Nephron (organoid): Measurements from ENCODE around the gene C7.
A peak's percentile ranks its signal among the peaks of the same experiment; 100 is the strongest.

ENCODE experiments used
- H3K27ac Mint-ChIP-seq, 3 experiments: 2 replicates each; pipeline ENCODE4 v1.8.0; 2020; ENCODE audit warnings: mixed read lengths in 3 of 3, mild to moderate bottlenecking in 2 of 3, moderate library complexity in 1 of 3
- H3K27me3 Mint-ChIP-seq: 2 replicates; pipeline ENCODE4 v1.8.0; 2021; ENCODE audit warnings: low read depth, mild to moderate bottlenecking, moderate library complexity, mixed read lengths
- H3K36me3 Mint-ChIP-seq: 2 replicates; pipeline ENCODE4 v1.8.0; 2020; ENCODE audit warnings: low read depth, mixed read lengths
- H3K4me1 Mint-ChIP-seq: 2 replicates; pipeline ENCODE4 v1.8.0; 2020; ENCODE audit warnings: mixed read lengths
- H3K4me3 Mint-ChIP-seq, 3 experiments: 2 replicates each; pipeline ENCODE4 v1.8.0; 2020; ENCODE audit warnings: mild to moderate bottlenecking in 3 of 3, mixed read lengths in 3 of 3, moderate library complexity in 2 of 3
- H3K9me3 Mint-ChIP-seq: 2 replicates; pipeline ENCODE4 v1.8.0; 2020; ENCODE audit warnings: mixed read lengths
- CTCF ChIP-seq, 3 experiments: fragments of 200-600 bp; sonication (generic); IDR thresholded peaks; one replicate each; pipeline ENCODE4 v1.5.0; 2021; ENCODE audit warnings: antibody characterized with exemption in 3 of 3; ENCODE audit not compliant: unreplicated experiment in 3 of 3

The C7 gene

GRCh38 chr5:40983781-40984180, 74.5 kb downstream of the C7 start:
- no peaks in the 10 kb centered on the region for H3K27me3 Mint-ChIP-seq
- peaks cover 17% of the 10 kb centered on the region for H3K36me3 Mint-ChIP-seq
- H3K9me3 Mint-ChIP-seq: peaks cover 4% of the 10 kb centered on the region
- H3K4me3 Mint-ChIP-seq: no peak overlapping the region
- no peak for TF ChIP-seq CTCF (IDR thresholded peaks at IDR 0.05; ENCODE audit: unreplicated experiment in 3 of 3)
- H3K27ac Mint-ChIP-seq: no peak overlapping the region
- H3K4me1 Mint-ChIP-seq: no peaks in the 10 kb centered on the region

GRCh38 chr5:40984884-40985283, 75.6 kb downstream of the C7 start:
- H3K9me3 Mint-ChIP-seq: peaks cover 4% of the 10 kb centered on the region
- peaks cover 13% of the 10 kb centered on the region for H3K36me3 Mint-ChIP-seq
- H3K27me3 Mint-ChIP-seq: no peaks in the 10 kb centered on the region
- no peak overlapping the region for H3K4me3 Mint-ChIP-seq
- H3K4me1 Mint-ChIP-seq: no peaks in the 10 kb centered on the region
- H3K27ac Mint-ChIP-seq: peak overlapping the region in 1 of 3 experiments; percentile 3
- TF ChIP-seq CTCF (IDR thresholded peaks at IDR 0.05; ENCODE audit: unreplicated experiment in 3 of 3): no peak

GRCh38 chr5:40985501-40985900, 76.2 kb downstream of the C7 start:
- peaks cover 5% of the 10 kb centered on the region for H3K4me1 Mint-ChIP-seq
- no peak for TF ChIP-seq CTCF (IDR thresholded peaks at IDR 0.05; ENCODE audit: unreplicated experiment in 3 of 3)
- peaks cover 4% of the 10 kb centered on the region for H3K27me3 Mint-ChIP-seq
- peaks cover 13% of the 10 kb centered on the region for H3K36me3 Mint-ChIP-seq
- H3K4me3 Mint-ChIP-seq: no peak overlapping the region
- peak overlapping the region in 1 of 3 experiments; percentile 42 for H3K27ac Mint-ChIP-seq
- H3K9me3 Mint-ChIP-seq: peaks cover 4% of the 10 kb centered on the region

- peaks cover 4% of the 10 kb centered on the region for H3K27me3 Mint-ChIP-seq
- H3K4me3 Mint-ChIP-seq: no peak overlapping the region
- H3K4me1 Mint-ChIP-seq: peaks cover 16% of the 10 kb centered on the region
- H3K36me3 Mint-ChIP-seq: peaks cover 11% of the 10 kb centered on the region
- TF ChIP-seq CTCF (IDR thresholded peaks at IDR 0.05; ENCODE audit: unreplicated experiment in 3 of 3): no peak
- H3K9me3 Mint-ChIP-seq: peaks cover 4% of the 10 kb centered on the region
- peak overlapping the region in 1 of 3 experiments; percentile 8 for H3K27ac Mint-ChIP-seq
These were observed 77.4 kb downstream of the C7 start for GRCh38 chr5:40986666-40987065.

- Mint-ChIP-seq H3K4me3 (no peak overlapping the region), H3K36me3 (peaks cover 9% of the 10 kb centered on the region), H3K9me3 (peaks cover 4% of the 10 kb centered on the region)
These were observed 78.1 kb downstream of the C7 start for GRCh38 chr5:40987349-40987748.

More at GRCh38 chr5:40987349-40987748, 78.1 kb downstream of the C7 start:
- peaks cover 23% of the 10 kb centered on the region for H3K4me1 Mint-ChIP-seq
- no peak for TF ChIP-seq CTCF (IDR thresholded peaks at IDR 0.05; ENCODE audit: unreplicated experiment in 3 of 3)
- no peak overlapping the region for H3K27ac Mint-ChIP-seq
- H3K27me3 Mint-ChIP-seq: peaks cover 4% of the 10 kb centered on the region
